Gastroesophageal sphincter (tissue), 3 donors: Measurements from ENCODE around the gene CTH.

Source experiments
- CTCF ChIP-seq, 4 experiments: fragments of 200-600 bp in 2 of 4; fragments of 450-650 bp in 2 of 4; sonication (generic) in 1 of 4; IDR thresholded peaks; one replicate each; pipeline ENCODE4 v1.5.1; 2017 to 2019; ENCODE audit warnings: antibody characterized with exemption in 4 of 4, mild to moderate bottlenecking in 2 of 4, moderate library complexity in 2 of 4
- EP300 ChIP-seq: sonication (generic); formaldehyde crosslinking; IDR thresholded peaks from one replicate; pipeline ENCODE4 v1.6.1; 2017; ENCODE audit warnings: antibody characterized with exemption, mild to moderate bottlenecking
- POLR2A ChIP-seq, 2 donors: fragments of 450-650 bp; IDR thresholded peaks; one replicate each; pipeline ENCODE4 v1.6.1; 2017; ENCODE audit warnings: antibody characterized with exemption in 2 of 2, mild to moderate bottlenecking in 2 of 2, moderate library complexity in 1 of 2
- POLR2AphosphoS5 ChIP-seq: sonication (generic); formaldehyde crosslinking; IDR thresholded peaks from one replicate; pipeline ENCODE4 v1.6.1; 2017; ENCODE audit warnings: antibody characterized with exemption

- TF ChIP-seq EP300 (no peak), CTCF (IDR thresholded peaks at IDR 0.05) (no peak), POLR2AphosphoS5 (no peak), POLR2A (IDR thresholded peaks at IDR 0.05) (no peak)
Measured at GRCh38 chr1:70409136-70409535, 1.9 kb upstream of the CTH start.
